Smooth muscle cell (in vitro differentiated cells): ENCODE measurements around the gene OXA1L. TPM values are rescaled to one million over a fixed set of nuclear protein-coding genes. Genes with fewer than 3 reads are reported as not detected.

ENCODE experiments used
- DNase-seq: peaks from one replicate; lab custom pipeline; 2025; ENCODE audit not compliant: unreplicated experiment; lab: John Stamatoyannopoulos, UW
- H2AFZ ChIP-seq: fragments of 200-600 bp; sonication (generic); 2 replicates; pipeline ENCODE4 v1.6.0; 2016; ENCODE audit warnings: antibody characterized with exemption, low read depth, mild to moderate bottlenecking
- H3F3A ChIP-seq: fragments of 200-600 bp; sonication (generic); 2 replicates; pipeline ENCODE4 v1.6.0; 2017; ENCODE audit warnings: antibody characterized with exemption, low read depth
- H3K27ac ChIP-seq: fragments of 200-600 bp; sonication (generic); 2 replicates; pipeline ENCODE4 v1.5.1; 2016; ENCODE audit warnings: low read depth, mild to moderate bottlenecking
- H3K27me3 ChIP-seq: fragments of 200-600 bp; sonication (generic); 2 replicates; pipeline ENCODE4 v1.6.1; 2016; ENCODE audit warnings: low read depth, mild to moderate bottlenecking
- H3K36me3 ChIP-seq: fragments of 200-600 bp; sonication (generic); 2 replicates; pipeline ENCODE4 v1.5.1; 2016; ENCODE audit warnings: low read depth
- H3K4me1 ChIP-seq: fragments of 200-600 bp; sonication (generic); 2 replicates; pipeline ENCODE4 v1.5.1; 2016; ENCODE audit warnings: low read depth
- H3K4me2 ChIP-seq: fragments of 200-600 bp; sonication (generic); 2 replicates; pipeline ENCODE4 v1.6.0; 2016; ENCODE audit warnings: mild to moderate bottlenecking
- H3K4me3 ChIP-seq: fragments of 200-600 bp; sonication (generic); 2 replicates; pipeline ENCODE4 v1.5.1; 2016; ENCODE audit warnings: mild to moderate bottlenecking
- H3K79me2 ChIP-seq: fragments of 200-600 bp; sonication (generic); 2 replicates; pipeline ENCODE4 v1.6.0; 2016; ENCODE audit warnings: low read depth, mild to moderate bottlenecking
- H3K9ac ChIP-seq: fragments of 200-600 bp; sonication (generic); 2 replicates; pipeline ENCODE4 v1.6.0; 2016; ENCODE audit warnings: low read depth
- H3K9me3 ChIP-seq: fragments of 200-600 bp; sonication (generic); replicated peaks from 2 replicates; pipeline ENCODE4 v1.5.1; 2016; ENCODE audit warnings: low read depth
- H4K20me1 ChIP-seq: fragments of 200-600 bp; sonication (generic); 2 replicates; pipeline ENCODE4 v1.6.0; 2016; ENCODE audit warnings: low read depth
- WGBS: methylation state at CpG from one replicate; pipeline ENCODE4 v1.1.7; 2016; ENCODE audit warnings: low lambda C conversion rate; 5-methylcytosine and 5-hydroxymethylcytosine counted together
- polyA plus RNA-seq: library from polyadenylated mRNA; unstranded; fragments of >200 nt; fragmentation: Nextera tagmentation; extraction: Ambion mirVana; gene quantifications from 2 replicates; pipeline ENCODE4 v1.2.1, GENCODE V29; 2016
- total RNA-seq: library from RNA; depleted of rRNA; stranded (reverse); fragments of >200 nt; gene quantifications from 2 replicates; pipeline ENCODE4 v1.2.3, GENCODE V29; 2014
- TF ChIP-seq, protein P1 (sequence below): fragments of 200-600 bp; sonication (generic); IDR thresholded peaks from 2 replicates; pipeline ENCODE4 v1.5.1; 2017; ENCODE audit warnings: borderline replicate concordance, mild to moderate bottlenecking, antibody characterized with exemption; ENCODE audit not compliant: insufficient read depth, poor library complexity, severe bottlenecking

The OXA1L gene
- total and polyA plus RNA-seq, 2 experiments from 2014 or later: 55.9 to 93.8 TPM

DNA sequence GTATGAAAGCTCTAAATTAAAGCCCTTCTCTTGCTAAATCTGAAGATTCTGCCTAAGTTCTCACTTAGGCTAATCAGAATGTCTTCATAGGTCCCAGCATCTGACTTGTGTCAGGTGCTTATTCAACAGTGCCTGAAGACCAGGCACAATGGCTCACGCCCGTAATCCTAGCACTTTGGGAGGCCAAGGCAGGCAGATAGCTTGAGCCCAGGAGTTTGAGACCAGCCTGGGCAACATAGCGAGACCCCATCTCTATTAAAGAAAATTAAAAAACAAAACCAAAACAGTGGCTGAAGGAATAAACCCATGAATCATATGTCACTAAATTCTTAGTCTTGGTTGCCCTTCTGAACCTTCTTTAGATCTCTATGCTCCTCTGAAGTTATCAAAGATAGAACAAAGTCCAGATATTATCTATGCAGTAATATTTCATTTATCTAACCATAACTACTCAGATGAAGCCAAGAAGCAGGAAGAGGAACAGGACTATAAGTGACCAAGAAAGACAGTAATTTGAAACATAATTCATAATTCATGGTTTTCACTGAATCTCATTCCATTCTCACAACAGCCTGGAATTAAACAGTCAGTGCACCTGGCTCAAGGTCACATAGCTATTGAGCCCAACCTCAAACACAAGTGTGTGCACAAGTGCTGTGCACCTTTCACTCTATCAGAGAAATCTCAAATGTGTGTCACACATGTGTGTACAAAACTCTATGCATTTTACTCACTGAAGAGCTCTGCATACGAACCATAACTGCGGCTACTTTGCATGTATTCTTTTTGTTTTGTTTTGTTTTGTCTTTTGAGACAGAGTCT lies 42.1 kb downstream of the OXA1L start:
- no peaks in the 10 kb centered on the region for H3K36me3 ChIP-seq
- no peaks in the 10 kb centered on the region for H3K4me1 ChIP-seq
- no peak overlapping the region for H3K4me3 ChIP-seq
- no peak overlapping the region for H3K4me2 ChIP-seq
- H3F3A ChIP-seq: no peaks in the 10 kb centered on the region
- H3K27me3 ChIP-seq: no peaks in the 10 kb centered on the region
- DNase-seq: no peak
- TF ChIP-seq, protein P1, sequence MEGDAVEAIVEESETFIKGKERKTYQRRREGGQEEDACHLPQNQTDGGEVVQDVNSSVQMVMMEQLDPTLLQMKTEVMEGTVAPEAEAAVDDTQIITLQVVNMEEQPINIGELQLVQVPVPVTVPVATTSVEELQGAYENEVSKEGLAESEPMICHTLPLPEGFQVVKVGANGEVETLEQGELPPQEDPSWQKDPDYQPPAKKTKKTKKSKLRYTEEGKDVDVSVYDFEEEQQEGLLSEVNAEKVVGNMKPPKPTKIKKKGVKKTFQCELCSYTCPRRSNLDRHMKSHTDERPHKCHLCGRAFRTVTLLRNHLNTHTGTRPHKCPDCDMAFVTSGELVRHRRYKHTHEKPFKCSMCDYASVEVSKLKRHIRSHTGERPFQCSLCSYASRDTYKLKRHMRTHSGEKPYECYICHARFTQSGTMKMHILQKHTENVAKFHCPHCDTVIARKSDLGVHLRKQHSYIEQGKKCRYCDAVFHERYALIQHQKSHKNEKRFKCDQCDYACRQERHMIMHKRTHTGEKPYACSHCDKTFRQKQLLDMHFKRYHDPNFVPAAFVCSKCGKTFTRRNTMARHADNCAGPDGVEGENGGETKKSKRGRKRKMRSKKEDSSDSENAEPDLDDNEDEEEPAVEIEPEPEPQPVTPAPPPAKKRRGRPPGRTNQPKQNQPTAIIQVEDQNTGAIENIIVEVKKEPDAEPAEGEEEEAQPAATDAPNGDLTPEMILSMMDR: no peak
- no peaks in the 10 kb centered on the region for H3K79me2 ChIP-seq
- H2AFZ ChIP-seq: no peak overlapping the region
- no peaks in the 10 kb centered on the region for H4K20me1 ChIP-seq
- no peak overlapping the region for H3K9ac ChIP-seq
- WGBS: 86% methylated on average over 5 of the region's 5 CpGs
- no peaks in the 10 kb centered on the region for H3K9me3 ChIP-seq
- no peak overlapping the region for H3K27ac ChIP-seq

GRCh38 chr14:22811722-22812121 lies 45.2 kb downstream of the OXA1L start:
- Histone ChIP-seq H3K27me3 (no peaks in the 10 kb centered on the region), H3K4me1 (peaks cover 13% of the 10 kb centered on the region), H3K4me2 (no peak overlapping the region), H2AFZ (no peak overlapping the region), H3K36me3 (no peaks in the 10 kb centered on the region), H3K9me3 (no peaks in the 10 kb centered on the region), H3K4me3 (no peak overlapping the region), H3K27ac (no peak overlapping the region), H3K79me2 (no peaks in the 10 kb centered on the region), H3F3A (no peaks in the 10 kb centered on the region), H3K9ac (no peak overlapping the region), H4K20me1 (no peaks in the 10 kb centered on the region)
- no peak for DNase-seq
- WGBS: 57% methylated on average over 2 of the region's 2 CpGs
- TF ChIP-seq, protein P1: no peak

DNA sequence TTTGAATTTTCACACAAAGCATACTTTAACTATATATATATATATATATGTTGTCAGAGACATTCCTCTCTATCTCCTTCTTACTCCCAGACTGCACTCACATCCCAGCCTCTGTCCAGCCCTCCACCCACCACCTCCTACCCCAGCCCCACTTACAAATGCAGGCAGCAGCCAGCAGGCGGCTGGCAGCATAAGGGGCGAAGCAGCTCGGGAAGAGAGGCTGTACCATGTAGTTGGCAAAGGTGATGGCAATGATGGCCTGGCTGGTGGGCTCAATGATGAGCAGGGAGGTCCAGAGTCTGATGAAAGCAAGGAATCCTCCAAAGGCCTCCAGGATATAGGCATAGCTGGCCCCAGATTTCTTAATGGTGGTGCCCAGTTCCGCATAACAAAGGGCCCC lies 46.3 kb downstream of the OXA1L start:
- H3K4me3 ChIP-seq: no peak overlapping the region
- H3F3A ChIP-seq: no peaks in the 10 kb centered on the region
- no peaks in the 10 kb centered on the region for H4K20me1 ChIP-seq
- no peak overlapping the region for H3K9ac ChIP-seq
- no peak for DNase-seq
- 83% methylated on average over 4 of the region's 4 CpGs for WGBS
- H3K79me2 ChIP-seq: no peaks in the 10 kb centered on the region
- H3K36me3 ChIP-seq: no peaks in the 10 kb centered on the region
- H3K27me3 ChIP-seq: no peaks in the 10 kb centered on the region
- TF ChIP-seq, protein P1: no peak
- H3K4me2 ChIP-seq: no peak overlapping the region
- peaks cover 13% of the 10 kb centered on the region for H3K4me1 ChIP-seq
- no peak overlapping the region for H2AFZ ChIP-seq
- H3K27ac ChIP-seq: no peak overlapping the region
- no peaks in the 10 kb centered on the region for H3K9me3 ChIP-seq

GRCh38 chr14:22813145-22813544 lies 46.7 kb downstream of the OXA1L start:
- TF ChIP-seq, protein P1: no peak
- H2AFZ ChIP-seq: no peak overlapping the region
- no peak overlapping the region for H3K9ac ChIP-seq
- no peak overlapping the region for H3K4me2 ChIP-seq
- H3K79me2 ChIP-seq: no peaks in the 10 kb centered on the region
- no peaks in the 10 kb centered on the region for H3K36me3 ChIP-seq
- no peaks in the 10 kb centered on the region for H3K27me3 ChIP-seq
- 85% methylated on average over 9 of the region's 9 CpGs for WGBS
- H3K27ac ChIP-seq: no peak overlapping the region
- H3K4me1 ChIP-seq: peaks cover 13% of the 10 kb centered on the region
- H3K4me3 ChIP-seq: no peak overlapping the region
- no peaks in the 10 kb centered on the region for H3K9me3 ChIP-seq
- no peak for DNase-seq
- H3F3A ChIP-seq: no peaks in the 10 kb centered on the region
- H4K20me1 ChIP-seq: no peaks in the 10 kb centered on the region
